HCT116 (cell line): ENCODE data around the gene WNK4.

Experiments used
- CBX3 ChIP-seq: IDR thresholded peaks from 2 replicates; pipeline ENCODE4 v1.6.1; 2012; ENCODE audit warnings: low read depth
- CTCF ChIP-seq, 3 experiments: fragments of 200-600 bp in 1 of 3; sonication (generic) in 1 of 3; IDR thresholded peaks in 2 of 3; conservative IDR thresholded peaks in 1 of 3; 2 replicates each; pipeline ENCODE4 v1.5.1; 2012 to 2017; ENCODE audit warnings: low read depth in 2 of 3, low read length in 2 of 3, antibody characterized with exemption in 1 of 3, borderline replicate concordance in 1 of 3, control low read depth in 1 of 3, mild to moderate bottlenecking in 1 of 3, mixed read lengths in 1 of 3, mixed run types in 1 of 3, moderate library complexity in 1 of 3; ENCODE audit not compliant: insufficient read depth in 1 of 3
- POLR2A ChIP-seq: IDR thresholded peaks from 2 replicates; pipeline ENCODE4 v1.7.0; 2011; ENCODE audit warnings: borderline replicate concordance; ENCODE audit not compliant: insufficient read depth, insufficient read length; ENCODE audit errors: extremely low read depth
- ZFX ChIP-seq: fragments of 450-650 bp; IDR thresholded peaks from 2 replicates; pipeline ENCODE4 v1.6.1; 2017
- ZNF274 ChIP-seq: fragments of 200-500 bp; sonication (Bioruptor generic); IDR thresholded peaks from 2 replicates; pipeline ENCODE4 v1.6.1; 2014; ENCODE audit warnings: mild to moderate bottlenecking, low read depth, low read length, inconsistent platforms

- TF ChIP-seq POLR2A, result peak; percentile 70
- peak; percentile 77; the same call in 1 of the 2 replicates for TF ChIP-seq ZFX
- no peak for TF ChIP-seq CBX3
- TF ChIP-seq CTCF (IDR thresholded peaks at IDR 0.05 in 2 of 3, conservative IDR thresholded peaks at IDR 0.05 in 1 of 3; ENCODE audit: borderline replicate concordance in 1 of 3, insufficient read depth in 1 of 3, low read depth in 2 of 3, low read length in 2 of 3), result no peak
- no peak for TF ChIP-seq ZNF274
Observed at GRCh38 chr17:42832934-42833766, 52.7 kb downstream of the WNK4 start, which contains the start of gene PSME3.
